Left ventricle myocardium inferior (tissue), 1 donor: ENCODE data around the gene NDE1. TPM values are rescaled to one million over a fixed set of nuclear protein-coding genes. Genes with fewer than 3 reads are reported as not detected.

Source experiments
- DNase-seq: peaks from one replicate; pipeline ENCODE4 v3.0.0-alpha.2; 2020
- H3K27ac ChIP-seq: fragments of 200-600 bp; replicated peaks from 2 replicates; pipeline ENCODE4 v1.8.0; 2021
- H3K27me3 ChIP-seq: fragments of 200-600 bp; 2 replicates; pipeline ENCODE4 v1.8.0; 2021; ENCODE audit warnings: low read depth
- H3K36me3 ChIP-seq: fragments of 200-600 bp; 2 replicates; pipeline ENCODE4 v1.8.0; 2021
- H3K4me1 ChIP-seq: fragments of 200-600 bp; 2 replicates; pipeline ENCODE4 v1.8.0; 2021
- H3K4me3 ChIP-seq: fragments of 200-600 bp; 2 replicates; pipeline ENCODE4 v1.8.0; 2021; ENCODE audit warnings: mild to moderate bottlenecking, moderate library complexity
- H3K9me3 ChIP-seq: fragments of 200-600 bp; replicated peaks from 2 replicates; pipeline ENCODE4 v1.8.0; 2021
- CTCF ChIP-seq: fragments of 200-600 bp; IDR thresholded peaks from 2 replicates; pipeline ENCODE4 v1.8.0; 2021; ENCODE audit warnings: antibody characterized with exemption, mild to moderate bottlenecking, borderline replicate concordance
- intact Hi-C: fragments of 100-400 bp; cut with micrococcal nuclease; formaldehyde crosslinking; loops from one replicate; pipeline ENCODE4 v1.11.0; 2022
- total RNA-seq: library from RNA; stranded (reverse); fragmentation: NEBNext Ultra II Directional; extraction: Animal tissue kit (Norgen Biotek cat#: 25700); gene quantifications from one replicate; pipeline ENCODE4 v1.2.1, GENCODE V29; 2021
- donor health status: DM: no; HTN: yes; CAD: no; lungs with severe emphysema.

The NDE1 gene
- total RNA-seq, 1 donor from 2014 or later = 16.3 TPM

- no peak overlapping the region for H3K4me3 ChIP-seq
- no peak for DNase-seq
- intact Hi-C loops = no loop called here
- peaks cover 36% of the 10 kb centered on the region for H3K36me3 ChIP-seq
- no peaks in the 10 kb centered on the region for H3K27me3 ChIP-seq
- no peaks in the 10 kb centered on the region for H3K9me3 ChIP-seq
- H3K4me1 ChIP-seq = no peaks in the 10 kb centered on the region
- H3K27ac ChIP-seq = no peak overlapping the region
- no peak for TF ChIP-seq CTCF
Observed at GRCh38 chr16:15714393-15715172, 64.5 kb downstream of the NDE1 start.

- H3K27me3 ChIP-seq = no peaks in the 10 kb centered on the region
- no peak overlapping the region for H3K4me3 ChIP-seq
- TF ChIP-seq CTCF = no peak
- peaks cover 36% of the 10 kb centered on the region for H3K36me3 ChIP-seq
- H3K9me3 ChIP-seq = no peaks in the 10 kb centered on the region
- DNase-seq = no peak
- H3K27ac ChIP-seq = no peak overlapping the region
- no peaks in the 10 kb centered on the region for H3K4me1 ChIP-seq
- intact Hi-C loops = no loop called here
Observed at GRCh38 chr16:15715221-15715620, 65.2 kb downstream of the NDE1 start.

- no peak for TF ChIP-seq CTCF
- no peak for DNase-seq
- Histone ChIP-seq H3K27ac (no peak overlapping the region), H3K27me3 (no peaks in the 10 kb centered on the region), H3K36me3 (peaks cover 41% of the 10 kb centered on the region), H3K9me3 (no peaks in the 10 kb centered on the region), H3K4me1 (no peaks in the 10 kb centered on the region), H3K4me3 (no peak overlapping the region)
- intact Hi-C loops = no loop called here
Observed at GRCh38 chr16:15716694-15717447, 66.8 kb downstream of the NDE1 start.

GRCh38 chr16:15721018-15721417 is 71.0 kb downstream of the NDE1 start:
- no peak for TF ChIP-seq CTCF
- H3K27ac ChIP-seq = no peak overlapping the region
- peaks cover 62% of the 10 kb centered on the region for H3K36me3 ChIP-seq
- no peaks in the 10 kb centered on the region for H3K27me3 ChIP-seq
- no peak for DNase-seq
- no peaks in the 10 kb centered on the region for H3K4me1 ChIP-seq
- no peak overlapping the region for H3K4me3 ChIP-seq
- intact Hi-C loops = loop anchor here (10.0 kb wide), 1 partner anchor 276 kb away; no protein-coding TSS in a partner anchor
- H3K9me3 ChIP-seq = no peaks in the 10 kb centered on the region

- H3K27me3 ChIP-seq = no peaks in the 10 kb centered on the region
- no peaks in the 10 kb centered on the region for H3K9me3 ChIP-seq
- no peak for DNase-seq
- no peaks in the 10 kb centered on the region for H3K4me1 ChIP-seq
- no peak overlapping the region for H3K4me3 ChIP-seq
- no peak overlapping the region for H3K27ac ChIP-seq
- intact Hi-C loops = loop anchor here (10.0 kb wide), 1 partner anchor 279 kb away; no protein-coding TSS in a partner anchor
- TF ChIP-seq CTCF = no peak
- H3K36me3 ChIP-seq = peaks cover 49% of the 10 kb centered on the region
Observed at GRCh38 chr16:15723808-15724207, 73.8 kb downstream of the NDE1 start.
